Measurements from ENCODE around the gene FGD6.
"Not testable (repeated sequence)": the region's sequence is repeated elsewhere in the genome, so short reads cannot be mapped to it uniquely, and the experiment has no call there.

FGD6 gene

GRCh38 chr12:95248604-95249360, 31.5 kb upstream of the FGD6 start:
- H3K4me1 ChIP-seq = peaks cover 26% of the 10 kb centered on the region
- no peak overlapping the region for H3K4me3 ChIP-seq
- H3K27ac ChIP-seq = no peak overlapping the region
- H4K20me1 ChIP-seq = peaks cover 86% of the 10 kb centered on the region
- no peak for TF ChIP-seq Cebpa-rat (IDR thresholded peaks at IDR 0.05)
- no peak overlapping the region for H3K4me2 ChIP-seq
- no peak overlapping the region for H3K9ac ChIP-seq
- no peaks in the 10 kb centered on the region for H3K27me3 ChIP-seq
- H3K9me3 ChIP-seq = no peaks in the 10 kb centered on the region
- peaks cover 32% of the 10 kb centered on the region for H3K36me3 ChIP-seq

GRCh38 chr12:95248095-95248494, 30.8 kb upstream of the FGD6 start:
- H3K4me1 ChIP-seq = peaks cover 26% of the 10 kb centered on the region
- no peaks in the 10 kb centered on the region for H3K9me3 ChIP-seq
- H3K4me2 ChIP-seq = no peak overlapping the region
- H4K20me1 ChIP-seq = peaks cover 93% of the 10 kb centered on the region
- no peaks in the 10 kb centered on the region for H3K27me3 ChIP-seq
- H3K27ac ChIP-seq = no peak overlapping the region
- H3K4me3 ChIP-seq = no peak overlapping the region
- no peak for TF ChIP-seq Cebpa-rat (IDR thresholded peaks at IDR 0.05)
- no peak overlapping the region for H3K9ac ChIP-seq
- H3K36me3 ChIP-seq = peaks cover 31% of the 10 kb centered on the region

GRCh38 chr12:95244350-95244749, 27.1 kb upstream of the FGD6 start:
- peaks cover 44% of the 10 kb centered on the region for H3K36me3 ChIP-seq
- H3K4me1 ChIP-seq = peaks cover 32% of the 10 kb centered on the region
- H3K9me3 ChIP-seq = peaks cover 8% of the 10 kb centered on the region
- no peak overlapping the region for H3K4me2 ChIP-seq
- peaks cover 100% of the 10 kb centered on the region for H4K20me1 ChIP-seq
- H3K4me3 ChIP-seq = no peak overlapping the region
- H3K9ac ChIP-seq = no peak overlapping the region
- no peaks in the 10 kb centered on the region for H3K27me3 ChIP-seq
- H3K27ac ChIP-seq = no peak overlapping the region
- no peak for TF ChIP-seq Cebpa-rat (IDR thresholded peaks at IDR 0.05)

- Histone ChIP-seq H3K27ac (no peak overlapping the region), H3K4me2 (no peak overlapping the region), H4K20me1 (peaks cover 98% of the 10 kb centered on the region), H3K4me1 (peaks cover 30% of the 10 kb centered on the region), H3K4me3 (no peak overlapping the region), H3K9ac (no peak overlapping the region), H3K36me3 (peaks cover 46% of the 10 kb centered on the region), H3K27me3 (no peaks in the 10 kb centered on the region), H3K9me3 (peaks cover 13% of the 10 kb centered on the region)
- TF ChIP-seq Cebpa-rat (IDR thresholded peaks at IDR 0.05) = no peak
These were observed 26.4 kb upstream of the FGD6 start for GRCh38 chr12:95243497-95244183.

GRCh38 chr12:95241761-95242506, 24.7 kb upstream of the FGD6 start:
- Histone ChIP-seq H3K4me1 (peaks cover 28% of the 10 kb centered on the region), H3K4me2 (no peak overlapping the region), H3K4me3 (no peak overlapping the region), H3K9me3 (peaks cover 22% of the 10 kb centered on the region), H3K27me3 (no peaks in the 10 kb centered on the region), H3K27ac (no peak overlapping the region), H3K9ac (no peak overlapping the region), H4K20me1 (peaks cover 96% of the 10 kb centered on the region), H3K36me3 (peaks cover 60% of the 10 kb centered on the region)
- no peak for TF ChIP-seq Cebpa-rat (IDR thresholded peaks at IDR 0.05)

GRCh38 chr12:95241138-95241537, 23.9 kb upstream of the FGD6 start:
- not testable (repeated sequence) for H3K27ac ChIP-seq, H3K4me3 ChIP-seq, H3K27me3 ChIP-seq, H3K9ac ChIP-seq, H3K4me2 ChIP-seq
- H3K9me3 ChIP-seq = peaks cover 30% of the 10 kb centered on the region
- H3K36me3 ChIP-seq = peaks cover 66% of the 10 kb centered on the region
- peaks cover 20% of the 10 kb centered on the region for H3K4me1 ChIP-seq
- peaks cover 94% of the 10 kb centered on the region for H4K20me1 ChIP-seq

- Histone ChIP-seq H3K36me3 (peaks cover 66% of the 10 kb centered on the region), H4K20me1 (peaks cover 88% of the 10 kb centered on the region), H3K4me1 (peaks cover 14% of the 10 kb centered on the region), H3K9me3 (peaks cover 36% of the 10 kb centered on the region), H3K4me3 (no peak overlapping the region), H3K27ac (no peak overlapping the region), H3K4me2 (no peak overlapping the region), H3K9ac (no peak overlapping the region), H3K27me3 (no peaks in the 10 kb centered on the region)
- TF ChIP-seq Cebpa-rat (IDR thresholded peaks at IDR 0.05) = no peak
These were observed 23.3 kb upstream of the FGD6 start for GRCh38 chr12:95240556-95240955.

GRCh38 chr12:95239835-95240234, 22.6 kb upstream of the FGD6 start:
- not testable (repeated sequence) for H3K9ac ChIP-seq, H3K27me3 ChIP-seq, H3K4me1 ChIP-seq, H3K27ac ChIP-seq, H3K4me3 ChIP-seq
- peaks cover 62% of the 10 kb centered on the region for H3K36me3 ChIP-seq
- H3K4me2 ChIP-seq = peak overlapping the region; percentile 7; the same call in 1 of the 2 replicates
- peaks cover 38% of the 10 kb centered on the region for H3K9me3 ChIP-seq
- H4K20me1 ChIP-seq = peaks cover 81% of the 10 kb centered on the region

GRCh38 chr12:95239216-95239615, 21.9 kb upstream of the FGD6 start:
- H3K9ac ChIP-seq = no peak overlapping the region
- no peak overlapping the region for H3K4me3 ChIP-seq
- H3K27me3 ChIP-seq = no peaks in the 10 kb centered on the region
- H4K20me1 ChIP-seq = peaks cover 74% of the 10 kb centered on the region
- peaks cover 67% of the 10 kb centered on the region for H3K36me3 ChIP-seq
- peaks cover 7% of the 10 kb centered on the region for H3K4me1 ChIP-seq
- TF ChIP-seq Cebpa-rat (IDR thresholded peaks at IDR 0.05) = no peak
- no peak overlapping the region for H3K27ac ChIP-seq
- H3K4me2 ChIP-seq = no peak overlapping the region
- peaks cover 43% of the 10 kb centered on the region for H3K9me3 ChIP-seq

- TF ChIP-seq Cebpa-rat (IDR thresholded peaks at IDR 0.05) = no peak
- Histone ChIP-seq H3K4me1 (peaks cover 7% of the 10 kb centered on the region), H3K4me2 (no peak overlapping the region), H4K20me1 (peaks cover 68% of the 10 kb centered on the region), H3K9me3 (peaks cover 51% of the 10 kb centered on the region), H3K27me3 (no peaks in the 10 kb centered on the region), H3K4me3 (no peak overlapping the region), H3K27ac (no peak overlapping the region), H3K9ac (no peak overlapping the region), H3K36me3 (peaks cover 66% of the 10 kb centered on the region)
These were observed 20.9 kb upstream of the FGD6 start for GRCh38 chr12:95238150-95238549.

Data from BLaER1 (cell line).